ENCODE measurements around the gene NDUFB3.
A peak's percentile ranks its signal among the peaks of the same experiment; 100 is the strongest.
"Not testable (repeated sequence)": the region's sequence is repeated elsewhere in the genome, so short reads cannot be mapped to it uniquely, and the experiment has no call there.

Gene NDUFB3

DNA sequence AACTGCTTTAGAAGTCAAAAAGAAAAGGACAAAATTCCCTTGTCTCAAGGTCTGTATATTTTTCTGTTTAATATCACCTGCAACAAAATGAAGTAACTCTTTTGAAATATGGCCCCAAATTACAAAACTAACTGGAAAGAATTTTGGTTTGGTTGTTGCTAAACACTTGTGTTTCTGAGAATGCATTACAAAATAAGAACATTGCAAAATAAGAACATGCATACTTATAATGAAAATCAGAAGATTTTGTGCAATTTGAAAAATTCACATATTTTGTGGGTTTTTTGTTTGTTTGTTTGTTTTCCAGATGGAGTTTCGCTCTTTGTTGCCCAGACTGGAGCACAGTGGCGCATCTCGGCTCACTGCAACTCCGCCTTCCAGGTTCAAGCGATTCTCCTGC is 21.8 kb downstream of the NDUFB3 start:
- DNase-seq (ENCODE audit: low spot score) = no peak

DNA sequence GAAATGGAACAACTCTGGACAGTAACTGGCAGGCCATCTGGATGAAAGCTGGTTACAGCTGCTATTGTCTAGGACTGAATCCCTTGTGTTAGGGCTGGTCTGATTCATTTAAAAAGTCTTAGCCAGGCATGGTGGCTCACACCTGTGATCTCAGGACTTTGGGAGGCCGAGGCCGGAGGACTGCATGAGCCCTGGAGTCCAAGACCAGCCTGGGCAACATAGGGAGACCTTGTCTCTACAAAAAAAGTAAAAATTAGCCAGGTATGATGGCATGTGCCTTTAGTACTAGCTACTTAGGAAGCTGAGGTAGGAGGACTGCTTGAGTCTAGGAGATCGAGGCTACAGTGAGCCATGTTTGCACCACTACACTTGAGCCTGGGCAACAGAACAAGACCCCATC is 28.7 kb downstream of the NDUFB3 start:
- DNase-seq (ENCODE audit: low spot score) = no peak

DNA sequence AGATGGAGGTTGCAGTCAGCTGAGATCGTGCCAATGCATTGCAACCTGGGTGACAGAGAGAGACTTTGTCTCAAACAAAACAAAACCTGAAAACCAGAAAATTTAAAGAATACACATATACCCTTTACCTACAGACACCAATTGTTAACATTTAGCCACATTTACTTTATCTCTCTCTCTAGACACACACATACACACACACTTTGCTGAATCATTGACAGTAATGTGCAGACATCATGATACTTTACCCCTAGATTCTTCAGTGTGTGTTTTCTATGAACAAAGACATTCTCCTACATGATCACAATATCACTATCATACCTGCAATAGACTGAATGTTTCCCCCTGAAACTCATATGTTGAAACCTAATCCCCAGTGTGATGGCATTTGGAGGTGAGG is 34.0 kb downstream of the NDUFB3 start:
- DNase-seq (ENCODE audit: low spot score) = no peak

DNA sequence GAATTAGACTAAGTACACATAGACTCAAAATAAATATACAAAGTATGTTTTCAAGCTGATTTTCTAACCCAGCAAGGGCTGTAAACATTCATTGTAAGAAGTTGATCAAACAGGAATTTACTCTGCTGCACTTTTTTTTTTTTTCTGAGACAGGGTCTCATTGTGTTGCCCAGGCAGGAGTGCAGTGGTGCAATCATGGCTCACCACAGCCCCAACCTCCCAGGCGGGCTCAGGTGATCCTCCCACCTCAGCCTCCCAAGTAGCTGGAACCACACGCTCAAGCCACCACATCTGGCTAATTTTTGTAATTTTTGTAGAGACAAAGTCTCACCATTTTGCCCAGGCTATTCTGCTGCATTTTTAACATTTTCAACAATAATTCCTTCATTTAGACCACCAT is 35.8 kb downstream of the NDUFB3 start:
- DNase-seq (ENCODE audit: low spot score) = no peak

DNA sequence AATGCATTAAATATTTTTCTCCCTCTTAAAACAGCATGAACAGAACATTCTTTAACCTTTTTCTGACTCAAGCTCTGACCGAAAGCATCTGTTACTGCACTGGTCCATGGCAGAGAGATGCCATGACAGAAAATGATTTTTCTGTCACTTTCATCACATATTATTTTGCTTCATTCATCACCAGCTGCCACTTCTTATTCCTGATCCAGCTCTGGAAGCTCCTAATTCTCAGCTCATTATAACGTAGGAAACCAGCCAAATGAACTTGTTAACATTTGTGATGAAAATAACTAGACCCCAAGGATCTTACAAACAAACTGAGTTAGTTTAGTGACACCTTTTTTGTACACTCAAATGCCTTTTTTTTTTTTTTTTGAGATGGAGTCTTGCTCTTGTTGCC is 36.5 kb downstream of the NDUFB3 start:
- no peak for DNase-seq (ENCODE audit: low spot score)

DNA sequence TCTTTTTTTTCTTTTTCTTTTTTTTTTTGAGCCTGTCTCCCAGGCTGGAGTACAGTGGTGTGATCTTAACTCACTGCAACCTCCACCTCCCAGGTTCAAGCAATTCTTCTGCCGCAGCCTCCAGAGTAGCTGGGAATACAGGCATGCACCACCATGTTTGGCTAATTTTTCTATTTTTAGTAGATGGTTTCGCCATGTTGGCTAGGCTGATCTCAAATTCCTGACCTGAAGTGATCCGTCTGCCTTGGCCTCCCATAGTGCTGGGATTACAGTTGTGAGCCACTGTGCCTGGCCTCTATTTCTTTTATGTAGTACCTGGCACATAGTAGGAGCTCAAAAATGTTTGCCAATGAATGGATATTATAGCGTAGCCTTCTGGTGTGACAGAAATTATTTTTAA is 37.4 kb downstream of the NDUFB3 start:
- no peak for DNase-seq (ENCODE audit: low spot score)

DNA sequence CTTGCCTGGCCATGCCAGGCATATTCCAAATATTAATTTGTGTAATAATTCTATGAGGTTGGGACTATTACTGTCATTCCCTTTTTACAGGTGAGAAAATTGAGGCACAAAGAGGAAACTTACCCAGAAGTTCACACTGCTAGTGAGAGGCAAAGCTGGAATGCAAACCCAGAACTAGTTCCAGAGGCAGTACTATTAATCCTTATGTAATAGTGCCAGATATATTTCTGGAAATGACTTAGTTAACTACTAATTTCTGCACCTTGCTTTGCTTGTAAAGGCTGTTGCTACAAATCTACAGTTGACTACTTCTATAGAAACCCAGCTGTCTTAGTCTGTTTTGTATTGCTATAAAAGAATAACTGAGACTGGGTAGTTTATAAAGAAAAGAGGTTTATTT is 38.8 kb downstream of the NDUFB3 start:
- DNase-seq (ENCODE audit: low spot score) = no peak

DNA sequence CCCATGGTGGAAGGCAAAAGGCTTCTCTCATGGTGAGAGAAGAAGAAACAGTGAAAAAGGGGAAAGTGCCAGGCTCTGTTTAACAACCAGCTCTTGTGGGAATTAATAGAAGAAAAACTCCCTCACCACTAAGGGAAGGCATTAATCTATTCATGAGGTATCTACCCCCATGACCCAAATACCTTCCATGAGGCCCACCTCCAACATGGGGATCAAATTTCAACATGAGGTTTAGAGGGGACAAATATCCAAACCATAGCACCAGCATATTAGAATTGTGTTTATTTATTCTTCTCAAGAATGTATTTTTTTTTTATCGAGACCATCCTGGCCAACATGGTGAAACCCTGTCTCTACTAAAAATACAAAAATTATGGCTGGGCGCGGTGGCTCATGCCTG is 39.3 kb downstream of the NDUFB3 start:
- no peak for DNase-seq (ENCODE audit: low spot score)

DNA sequence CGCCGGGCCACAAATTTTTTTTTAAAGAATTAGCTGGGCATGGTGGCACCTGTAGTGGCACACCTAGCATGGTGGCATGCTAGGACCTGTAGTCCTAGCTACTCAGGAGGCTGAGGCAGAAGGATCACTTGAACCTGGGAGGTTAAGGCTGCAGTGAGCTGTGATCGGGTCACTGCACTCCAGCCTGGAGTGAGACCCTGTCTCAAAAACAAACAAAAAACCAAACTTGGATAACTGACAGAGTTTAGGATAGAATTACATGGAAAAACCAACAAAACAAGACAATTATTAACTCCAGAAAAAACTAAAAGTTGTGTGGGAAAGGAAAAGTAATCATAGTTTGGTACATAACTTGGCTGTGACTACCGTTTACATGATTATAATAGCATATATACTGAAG is 42.5 kb downstream of the NDUFB3 start:
- DNase-seq (ENCODE audit: low spot score) = no peak

DNA sequence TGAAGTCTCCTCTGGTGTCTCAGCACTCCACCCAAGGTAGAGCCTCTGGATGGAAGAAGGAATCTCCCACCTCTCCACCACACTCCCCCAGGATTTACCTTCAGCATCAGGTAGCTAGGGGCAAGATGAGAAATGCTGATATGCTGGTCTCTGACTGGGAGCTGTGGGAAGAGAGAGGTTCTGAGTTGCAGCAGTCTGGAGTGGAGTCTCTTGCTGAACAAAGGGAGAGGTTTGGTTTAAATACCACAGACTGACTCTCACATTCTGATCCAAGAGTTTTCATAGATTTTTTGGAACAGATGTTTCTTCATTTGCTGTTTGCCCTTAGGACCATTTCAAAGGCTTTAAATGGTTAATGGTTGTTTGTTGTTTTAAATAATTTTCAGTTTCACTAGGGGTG is 43.0 kb downstream of the NDUFB3 start:
- no peak for DNase-seq (ENCODE audit: low spot score)

DNA sequence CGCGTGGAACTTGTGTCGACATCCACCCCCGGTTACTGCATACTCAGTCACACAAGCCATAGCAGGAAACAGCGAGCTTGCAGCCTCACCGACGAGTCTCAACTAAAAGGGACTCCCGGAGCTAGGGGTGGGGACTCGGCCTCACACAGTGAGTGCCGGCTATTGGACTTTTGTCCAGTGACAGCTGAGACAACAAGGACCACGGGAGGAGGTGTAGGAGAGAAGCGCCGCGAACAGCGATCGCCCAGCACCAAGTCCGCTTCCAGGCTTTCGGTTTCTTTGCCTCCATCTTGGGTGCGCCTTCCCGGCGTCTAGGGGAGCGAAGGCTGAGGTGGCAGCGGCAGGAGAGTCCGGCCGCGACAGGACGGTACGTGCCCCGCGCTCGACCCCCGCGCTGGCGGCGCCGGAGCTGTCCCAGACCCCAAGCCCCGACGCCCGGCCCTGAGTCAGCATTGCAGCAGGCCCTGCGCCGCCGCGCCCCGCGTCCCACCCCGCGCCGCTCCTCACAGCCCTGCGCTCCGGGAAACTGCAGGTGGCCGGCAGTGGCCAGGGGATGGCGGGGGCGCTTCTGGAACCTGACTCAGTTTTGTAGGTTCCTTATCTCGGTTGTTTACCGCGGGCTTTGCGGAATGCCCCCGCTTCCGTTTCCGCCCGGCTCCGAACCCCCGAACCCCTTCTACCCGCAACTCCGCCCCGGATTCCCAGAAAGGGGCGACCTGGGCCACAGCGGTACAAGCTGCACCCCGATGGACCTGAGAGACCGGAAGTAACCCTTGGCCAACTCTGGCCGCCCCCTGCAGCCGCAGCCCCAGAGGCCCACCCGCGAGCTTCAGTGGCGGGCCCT is 44.5 kb downstream of the NDUFB3 start, which contains the start of gene CFLAR:
Gene CFLAR, plus strand, starts transcription at position 50 of the 844 bp plus-strand sequence. CDS start 13,702 bp downstream, outside the sequence.
- DNase-seq (ENCODE audit: low spot score) = peak; percentile 87

DNA sequence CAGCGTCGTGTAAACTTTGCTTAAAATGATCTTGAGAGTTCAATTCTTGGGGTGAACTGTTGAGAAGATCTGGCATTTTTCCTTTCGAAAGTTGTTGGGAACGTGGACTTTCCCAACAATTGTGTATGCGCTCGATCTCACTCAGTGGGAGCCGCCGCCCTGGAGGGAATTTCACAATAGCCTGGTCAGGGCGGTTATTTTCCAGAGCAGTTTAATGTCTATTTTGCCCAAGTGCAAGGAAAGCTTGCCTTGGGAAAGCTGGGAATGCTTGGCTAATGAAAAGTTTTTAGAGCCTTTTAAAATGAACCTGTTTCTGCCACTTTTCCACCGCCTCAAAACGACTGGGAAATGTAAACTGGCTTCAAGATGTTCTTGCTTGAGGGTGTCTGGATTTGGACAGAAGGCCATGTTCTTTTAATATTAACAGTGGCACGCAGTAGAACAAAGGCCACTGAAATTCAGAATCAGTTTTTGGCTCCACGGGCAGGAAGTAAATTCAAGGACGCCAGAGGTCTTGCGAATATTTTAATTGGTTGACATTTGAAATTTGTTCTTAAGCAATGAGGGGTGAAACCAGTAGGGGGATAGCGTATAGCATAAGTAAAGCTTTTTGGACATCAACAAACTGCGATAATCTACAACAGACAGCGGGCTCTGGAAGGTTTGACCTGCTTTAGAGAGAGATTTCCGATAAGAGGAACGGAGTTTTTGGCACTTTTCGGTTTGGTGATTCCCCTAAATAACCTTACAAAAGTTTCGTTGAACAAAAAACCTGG is 45.3 kb downstream of the NDUFB3 start:
- DNase-seq (ENCODE audit: low spot score) = peak; percentile 78

DNA sequence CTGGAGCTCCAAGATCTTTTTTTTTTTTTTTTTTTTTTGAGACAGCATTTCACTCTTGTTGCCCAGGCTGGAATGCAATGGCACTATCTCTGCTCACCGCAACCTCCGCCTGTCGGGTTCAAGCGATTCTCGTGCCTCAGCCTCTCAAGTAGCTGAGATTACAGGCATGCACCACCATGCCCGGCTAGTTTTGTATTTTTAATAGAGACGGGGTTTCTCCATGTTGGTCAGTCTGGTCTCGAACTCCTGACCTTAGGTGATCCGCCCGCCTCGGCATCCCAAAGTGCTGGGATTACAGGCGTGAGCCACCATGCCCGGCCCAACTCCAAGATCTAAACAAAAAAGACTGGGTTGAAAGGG is 45.9 kb downstream of the NDUFB3 start:
- DNase-seq (ENCODE audit: low spot score) = not testable (repeated sequence)

DNA sequence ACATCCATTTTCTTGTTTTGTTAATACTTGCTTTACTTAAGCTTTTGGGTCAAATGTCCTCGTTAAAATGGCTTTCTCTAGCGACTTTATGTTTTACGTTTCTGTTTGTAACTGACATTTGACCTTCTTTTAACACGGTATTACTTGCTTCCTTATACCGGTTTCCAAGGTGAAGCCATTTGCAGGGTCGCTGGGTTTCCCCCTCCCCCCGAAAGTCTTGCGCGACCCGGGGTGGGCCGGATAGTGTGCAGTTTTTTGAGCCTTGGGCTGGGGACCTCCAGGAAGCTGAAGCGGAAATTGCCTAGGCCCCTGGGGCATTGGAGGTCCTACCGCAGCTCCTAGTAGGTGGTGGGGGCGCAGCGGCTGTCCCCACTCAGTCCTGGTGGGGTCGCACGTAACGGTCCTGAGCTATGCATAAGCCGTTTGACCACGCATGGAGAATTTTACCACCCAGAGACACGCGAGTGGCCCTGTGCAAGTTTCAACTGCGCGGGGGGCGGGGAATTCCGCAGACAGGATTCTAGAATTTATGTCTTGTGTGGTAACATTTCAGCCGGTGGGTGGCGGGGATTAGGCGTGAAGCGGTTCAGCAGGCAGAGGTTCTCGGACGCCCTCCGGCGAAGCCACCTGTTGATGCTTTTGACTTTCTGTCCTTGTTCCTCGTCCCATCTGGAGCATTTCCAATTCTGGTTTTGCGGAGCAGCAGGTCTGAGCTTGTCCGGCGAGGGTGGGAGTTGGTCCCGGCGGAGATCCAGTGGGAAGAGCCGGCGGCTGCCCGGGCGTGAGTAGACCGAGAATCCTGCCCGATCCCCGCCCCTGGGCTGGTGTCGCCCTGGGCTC is 46.5 kb downstream of the NDUFB3 start:
- DNase-seq (ENCODE audit: low spot score) = peak; percentile 91

DNA sequence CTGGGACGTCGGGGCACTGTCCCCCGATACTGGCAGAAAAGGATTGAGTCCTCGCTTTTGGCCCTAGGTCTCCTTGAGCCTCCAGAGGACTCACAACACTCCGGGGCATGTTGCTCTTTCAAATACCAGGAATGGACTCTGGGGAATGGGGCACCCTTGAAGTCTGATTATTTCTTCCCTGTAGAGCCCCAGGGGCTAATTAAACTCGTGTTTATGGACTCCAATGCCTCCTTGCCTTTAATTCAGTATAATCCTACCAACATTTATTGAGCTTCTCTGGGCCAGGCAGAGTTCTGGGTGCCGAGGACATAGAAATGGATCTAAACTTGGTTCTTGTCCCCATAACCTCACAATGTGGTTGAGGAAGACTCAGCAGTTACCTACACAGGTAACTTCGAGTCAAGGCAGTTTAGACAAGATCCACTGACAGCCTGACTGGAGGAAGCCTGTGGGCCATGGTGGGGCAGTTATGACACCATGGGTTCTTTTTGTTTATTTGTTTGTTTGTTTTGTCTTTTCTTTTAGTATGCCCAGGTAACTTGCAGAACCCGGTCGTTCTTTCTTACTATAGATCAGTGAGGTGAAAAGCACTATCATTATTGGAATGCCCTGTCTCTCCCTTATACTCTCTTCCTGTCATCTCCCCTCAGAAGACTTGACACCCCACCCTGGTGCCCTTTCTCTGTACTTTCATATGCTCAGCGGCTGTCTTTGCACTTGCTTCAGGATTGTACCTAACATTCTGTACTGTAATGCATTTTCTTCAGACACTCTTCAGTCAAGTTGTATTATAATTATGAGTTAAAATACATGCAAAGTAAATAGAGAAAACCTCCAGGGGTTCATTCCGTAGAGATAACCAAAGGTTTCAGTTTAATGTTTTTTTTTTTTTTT is 47.4 kb downstream of the NDUFB3 start:
- peak; percentile 53 for DNase-seq (ENCODE audit: low spot score)

DNA sequence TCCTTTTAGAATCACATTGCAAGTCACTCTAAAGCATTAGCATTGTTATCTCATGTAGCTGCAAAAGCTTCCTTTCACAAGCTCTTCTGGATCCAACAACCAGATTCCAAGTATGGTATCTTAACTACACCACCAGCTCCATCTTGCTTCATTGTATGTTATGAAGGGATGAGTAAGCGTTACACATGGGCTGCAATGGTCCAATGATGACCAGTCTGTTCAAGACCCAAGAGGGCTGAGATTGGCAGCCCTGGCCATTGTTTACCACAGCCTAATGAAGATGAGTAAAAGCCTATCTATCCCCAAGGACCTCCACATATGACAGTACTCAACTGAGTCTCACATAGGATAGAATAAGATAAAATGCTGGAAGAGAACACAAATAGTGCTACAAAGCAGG is 50.5 kb downstream of the NDUFB3 start:
- peak; percentile 25 for DNase-seq (ENCODE audit: low spot score)

DNA sequence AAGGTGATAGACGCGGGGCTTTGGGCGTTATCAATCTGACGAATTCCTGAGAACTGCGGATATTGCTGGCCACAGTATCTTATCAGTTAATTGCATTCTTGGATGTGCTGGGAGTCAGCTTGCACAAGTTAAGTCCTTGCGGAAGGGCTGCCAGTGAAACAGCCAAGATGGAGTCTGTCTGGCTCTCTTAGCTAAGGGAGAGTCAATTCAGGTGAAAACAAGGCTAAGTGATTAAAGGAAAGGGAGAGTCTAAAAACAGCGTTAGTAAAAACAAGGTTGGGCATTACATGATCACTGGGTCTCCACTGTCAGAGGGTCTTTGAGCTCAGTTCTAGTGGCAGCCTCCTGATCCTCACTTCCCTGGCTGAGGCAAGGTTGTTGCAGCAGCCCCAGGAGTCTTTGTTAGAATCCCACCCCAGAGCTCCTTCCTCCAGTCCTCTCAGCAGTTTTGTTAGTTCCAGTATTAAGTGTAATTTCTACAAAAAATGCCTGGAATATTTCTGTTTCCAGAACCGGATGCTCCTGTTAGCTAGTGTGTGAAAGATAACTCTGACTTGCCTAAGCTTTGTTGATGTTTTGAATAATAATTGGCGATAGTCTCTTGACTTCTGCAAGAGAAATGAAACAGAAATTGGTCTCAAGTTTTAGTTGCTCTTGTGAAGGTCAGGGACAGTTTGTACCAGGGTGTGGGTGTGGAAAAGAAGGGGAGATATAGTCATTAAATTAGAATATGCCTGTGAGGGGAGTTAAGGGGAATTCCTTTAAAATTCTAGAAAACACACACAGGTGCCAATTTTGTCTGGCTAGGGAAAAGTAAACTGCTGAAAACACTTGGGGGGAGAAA is 54.7 kb downstream of the NDUFB3 start:
- peak; percentile 70 for DNase-seq (ENCODE audit: low spot score)

DNA sequence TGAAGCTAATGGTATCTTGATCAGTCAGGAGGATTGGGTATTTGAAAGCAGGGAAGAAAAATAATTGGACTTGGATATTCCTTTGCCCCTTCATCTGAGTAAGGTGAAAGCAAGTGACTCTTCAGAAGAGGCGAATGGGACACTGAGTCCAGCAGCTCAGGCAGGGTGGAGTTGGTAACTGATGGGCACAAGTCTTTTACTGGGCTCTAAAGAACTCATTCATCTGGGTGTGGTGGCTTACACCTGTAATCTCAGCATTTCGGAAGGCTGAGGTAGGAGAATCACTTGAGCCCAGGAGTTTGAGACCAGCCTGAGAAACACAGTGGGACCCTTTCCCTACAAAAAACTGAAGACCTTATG is 55.3 kb downstream of the NDUFB3 start:
- DNase-seq (ENCODE audit: low spot score) = no peak

DNA sequence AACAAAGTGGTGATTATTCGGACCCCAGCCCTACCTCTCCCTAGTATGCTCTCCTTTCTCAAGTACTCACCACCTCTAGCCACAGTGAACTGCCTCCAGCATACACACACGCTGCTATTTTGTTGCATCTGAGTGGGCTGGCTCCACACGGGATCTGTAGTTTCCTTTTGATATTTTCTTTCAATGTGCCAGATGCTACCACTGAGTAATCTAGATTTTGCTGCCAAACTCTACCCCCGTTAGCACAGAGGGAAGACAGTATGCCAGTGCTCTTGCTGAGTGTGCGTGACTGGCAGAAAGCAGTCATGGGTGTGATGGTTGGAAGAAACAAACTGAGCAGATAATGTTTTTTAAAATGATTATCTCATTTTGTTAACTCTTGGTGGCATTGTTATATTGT is 55.8 kb downstream of the NDUFB3 start:
- peak; percentile 61 for DNase-seq (ENCODE audit: low spot score)

DNA sequence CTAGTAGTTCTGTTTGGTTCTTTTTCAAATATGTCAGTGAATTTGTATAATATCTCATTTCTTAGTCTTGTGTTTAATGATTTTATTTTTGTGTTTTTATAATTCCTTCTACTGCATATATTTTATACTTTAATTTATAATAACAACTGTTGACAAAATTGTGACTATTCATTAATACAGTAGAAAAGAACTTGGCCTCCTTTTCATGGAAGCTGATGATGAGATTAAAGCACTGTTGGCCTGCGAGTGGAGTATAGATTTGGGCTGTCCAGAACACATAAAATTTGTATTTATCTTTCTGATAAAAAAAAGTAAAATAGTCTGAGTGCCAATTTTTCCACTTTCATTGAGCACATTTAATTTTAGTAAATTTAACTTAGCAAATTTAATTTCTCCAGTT is 56.2 kb downstream of the NDUFB3 start:
- no peak for DNase-seq (ENCODE audit: low spot score)
